Spleen (tissue), 11 donors: ENCODE measurements around the gene MDGA2. TPM values are rescaled to one million over a fixed set of nuclear protein-coding genes. Genes with fewer than 3 reads are reported as not detected.

Experiments
- DNase-seq: peaks from one replicate; pipeline ENCODE4 v3.0.0-alpha.2; 2020
- H3K27ac ChIP-seq, 8 donors: fragments of 200-600 bp; sonication (generic) in 7 of 8; 1 replicate in 4 of 8; 2 replicates in 4 of 8; pipeline versions ENCODE4 v1.5.0 to v1.8.0; 2016 to 2021; ENCODE audit warnings: inconsistent platforms in 4 of 8, mild to moderate bottlenecking in 4 of 8, moderate library complexity in 1 of 8
- H3K27me3 ChIP-seq, 7 donors: fragments of 200-600 bp; sonication (generic) in 6 of 7; replicated peaks in 1 of 7; 1 replicate in 4 of 7; 2 replicates in 3 of 7; pipeline versions ENCODE4 v1.5.0 to v1.8.0; 2016 to 2021; ENCODE audit warnings: inconsistent platforms in 3 of 7, mild to moderate bottlenecking in 1 of 7
- H3K36me3 ChIP-seq, 6 donors: fragments of 200-600 bp; sonication (generic) in 5 of 6; 1 replicate in 4 of 6; 2 replicates in 2 of 6; pipeline versions ENCODE4 v1.5.0 to v1.8.0; 2016 to 2021; ENCODE audit warnings: inconsistent platforms in 2 of 6
- H3K4me1 ChIP-seq, 6 donors: fragments of 200-600 bp; sonication (generic) in 5 of 6; 1 replicate in 3 of 6; 2 replicates in 3 of 6; pipeline versions ENCODE4 v1.5.0 to v1.8.0; 2016 to 2021; ENCODE audit warnings: inconsistent platforms in 3 of 6
- H3K4me3 ChIP-seq, 8 donors: fragments of 200-600 bp; sonication (generic) in 7 of 8; 1 replicate in 4 of 8; 2 replicates in 4 of 8; pipeline versions ENCODE4 v1.5.0 to v1.8.0; 2016 to 2021; ENCODE audit warnings: inconsistent platforms in 4 of 8, mild to moderate bottlenecking in 4 of 8, moderate library complexity in 2 of 8
- H3K9me3 ChIP-seq, 8 donors: fragments of 200-600 bp; sonication (generic) in 7 of 8; 1 replicate in 4 of 8; 2 replicates in 4 of 8; pipeline versions ENCODE4 v1.5.0 to v1.8.0; 2016 to 2021; ENCODE audit warnings: inconsistent platforms in 4 of 8
- POLR2A ChIP-seq, 3 donors: fragments of 450-650 bp; IDR thresholded peaks; one replicate each; pipeline ENCODE4 v1.5.1; 2017; ENCODE audit warnings: antibody characterized with exemption in 3 of 3, mild to moderate bottlenecking in 1 of 3
- POLR2AphosphoS5 ChIP-seq, 3 donors: sonication (generic); formaldehyde crosslinking; IDR thresholded peaks; one replicate each; pipeline ENCODE4 v1.5.1; 2017; ENCODE audit warnings: antibody characterized with exemption in 3 of 3
- WGBS, 5 donors: extraction: QIAGEN DNeasy Blood & Tissue Kit in 3 of 5; methylation state at CpG; one replicate each; pipeline versions ENCODE4 v1.1.5 to v1.1.7; 2013 to 2018; 5-methylcytosine and 5-hydroxymethylcytosine counted together
- intact Hi-C: fragments of 100-400 bp; cut with DNase I; formaldehyde crosslinking; loops from one replicate; pipeline ENCODE4 v1.15.0; 2023; ENCODE audit warnings: low total_unique reads
- polyA plus RNA-seq, 3 donors: library from polyadenylated mRNA; stranded (reverse); fragments of 200-250 nt; gene quantifications; one replicate each; pipeline ENCODE4 v1.2.1, GENCODE V29; 2013
- total RNA-seq, 7 donors: library from RNA; depleted of rRNA in 3 of 7; stranded (reverse); fragments of >200 nt in 3 of 7; fragmentation: NEBNext Ultra II Directional in 4 of 7; extraction: Animal tissue kit (Norgen Biotek cat#: 25700) in 4 of 7; gene quantifications; one replicate each; pipeline versions ENCODE4 v1.1.0 to v1.2.1, GENCODE V29; 2016 to 2021
- TF ChIP-seq, protein P1 (sequence below), 11 experiments: fragments of 200-600 bp in 7 of 11; fragments of 450-650 bp in 4 of 11; sonication (generic) in 4 of 11; IDR thresholded peaks in 8 of 11; conservative IDR thresholded peaks in 3 of 11; 1 replicate in 7 of 11; 2 replicates in 4 of 11; pipeline versions ENCODE4 v1.4.0 to v1.8.0; 2016 to 2021; ENCODE audit warnings: antibody characterized with exemption in 11 of 11, inconsistent platforms in 4 of 11, mild to moderate bottlenecking in 1 of 11
- donor health status: healthy with polysubstance abuse.
- donor health status: DM: no; HTN: no; CAD: no; lungs with moderate emphysema.
- donor health status: DM: no; HTN: no; CAD: no.
- donor health status: Bipolar disorder and iron deficiency.
- donor health status: healthy.
- donor health status: DM: no; HTN: no; CAD: no.
- donor health status: DM: yes; HTN: yes; CAD: no.

MDGA2 gene
- total and polyA plus RNA-seq, 10 donors: 0.06 to 0.26 (median 0.07) TPM; not detected in 7

DNA sequence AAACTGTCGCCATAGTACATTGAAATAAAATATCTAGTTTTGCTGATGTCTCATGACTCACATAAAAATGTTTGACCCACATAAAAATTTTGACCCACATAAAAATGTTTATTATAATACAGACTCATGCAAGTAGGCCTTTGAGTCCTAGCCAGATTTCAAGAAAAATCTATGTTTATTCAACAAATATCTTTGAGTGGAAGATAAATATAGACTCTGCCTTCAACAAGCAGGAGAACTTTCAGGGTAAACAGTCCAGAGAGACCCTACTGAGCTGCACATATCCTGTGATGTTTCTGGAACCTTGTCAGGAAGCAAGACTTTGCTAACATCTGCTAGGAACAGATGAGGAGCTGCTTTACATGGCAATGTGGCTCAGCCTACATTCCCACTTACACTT lies 283.1 kb downstream of the MDGA2 start:
- Histone ChIP-seq H3K4me1 (no peaks in the 10 kb centered on the region), H3K9me3 (peaks cover 0 to 5% (median 0%) of the 10 kb centered on the region in 8 donors), H3K27ac (no peak overlapping the region), H3K36me3 (no peaks in the 10 kb centered on the region), H3K27me3 (no peaks in the 10 kb centered on the region), H3K4me3 (no peak overlapping the region)
- no peak for DNase-seq
- intact Hi-C loops: no loop called here
- WGBS, 5 donors: 71 to 90% (median 82%) methylated on average over 1 of the region's 1 CpG
- TF ChIP-seq POLR2AphosphoS5 (IDR thresholded peaks at IDR 0.05) (no peak), POLR2A (IDR thresholded peaks at IDR 0.05) (no peak)
- TF ChIP-seq, protein P1, sequence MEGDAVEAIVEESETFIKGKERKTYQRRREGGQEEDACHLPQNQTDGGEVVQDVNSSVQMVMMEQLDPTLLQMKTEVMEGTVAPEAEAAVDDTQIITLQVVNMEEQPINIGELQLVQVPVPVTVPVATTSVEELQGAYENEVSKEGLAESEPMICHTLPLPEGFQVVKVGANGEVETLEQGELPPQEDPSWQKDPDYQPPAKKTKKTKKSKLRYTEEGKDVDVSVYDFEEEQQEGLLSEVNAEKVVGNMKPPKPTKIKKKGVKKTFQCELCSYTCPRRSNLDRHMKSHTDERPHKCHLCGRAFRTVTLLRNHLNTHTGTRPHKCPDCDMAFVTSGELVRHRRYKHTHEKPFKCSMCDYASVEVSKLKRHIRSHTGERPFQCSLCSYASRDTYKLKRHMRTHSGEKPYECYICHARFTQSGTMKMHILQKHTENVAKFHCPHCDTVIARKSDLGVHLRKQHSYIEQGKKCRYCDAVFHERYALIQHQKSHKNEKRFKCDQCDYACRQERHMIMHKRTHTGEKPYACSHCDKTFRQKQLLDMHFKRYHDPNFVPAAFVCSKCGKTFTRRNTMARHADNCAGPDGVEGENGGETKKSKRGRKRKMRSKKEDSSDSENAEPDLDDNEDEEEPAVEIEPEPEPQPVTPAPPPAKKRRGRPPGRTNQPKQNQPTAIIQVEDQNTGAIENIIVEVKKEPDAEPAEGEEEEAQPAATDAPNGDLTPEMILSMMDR (IDR thresholded peaks at IDR 0.05 in 8 of 11, conservative IDR thresholded peaks at IDR 0.05 in 3 of 11): no peak

DNA sequence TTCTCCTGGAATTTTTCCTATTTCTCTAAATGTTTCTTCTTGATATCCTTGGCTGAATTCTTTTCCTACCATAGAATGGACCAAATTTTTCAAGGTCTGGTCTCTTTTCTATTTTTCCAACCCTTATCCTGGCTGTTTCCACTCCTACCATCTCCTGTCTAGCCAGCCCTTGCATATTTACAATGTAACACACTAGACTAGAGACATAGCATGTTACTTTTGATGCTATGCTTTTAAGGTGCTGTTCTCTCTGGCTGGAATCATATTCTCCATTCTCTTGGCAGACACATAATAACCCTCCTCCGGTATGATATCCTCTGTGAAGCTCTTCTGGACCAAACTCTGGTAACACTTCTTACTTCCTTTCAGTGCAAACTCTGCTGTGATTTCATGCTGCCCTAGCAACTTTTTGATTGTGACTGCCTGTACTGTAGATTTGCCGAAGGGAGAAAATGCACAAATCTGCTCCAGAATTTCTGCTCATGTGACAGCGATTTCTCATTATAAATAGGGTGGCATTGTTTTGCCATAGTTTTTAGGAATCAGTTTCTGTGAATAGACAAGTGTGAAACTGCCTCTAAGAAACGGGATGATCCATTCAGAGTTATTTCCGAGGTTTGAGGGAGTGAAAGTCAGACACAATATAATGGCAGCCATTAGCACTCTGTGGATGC lies 284.4 kb downstream of the MDGA2 start:
- intact Hi-C loops: no loop called here
- Histone ChIP-seq H3K27ac (no peak overlapping the region), H3K9me3 (no peaks in the 10 kb centered on the region), H3K36me3 (no peaks in the 10 kb centered on the region), H3K4me1 (no peaks in the 10 kb centered on the region), H3K27me3 (no peaks in the 10 kb centered on the region), H3K4me3 (no peak overlapping the region)
- no peak for TF ChIP-seq POLR2A (IDR thresholded peaks at IDR 0.05)
- TF ChIP-seq POLR2AphosphoS5 (IDR thresholded peaks at IDR 0.05): no peak
- TF ChIP-seq, protein P1 (IDR thresholded peaks at IDR 0.05 in 8 of 11, conservative IDR thresholded peaks at IDR 0.05 in 3 of 11): no peak
- 73 to 87% (median 82%) methylated on average over 5 of the region's 5 CpGs for WGBS, 5 donors
- DNase-seq: no peak

- Histone ChIP-seq H3K36me3 (no peaks in the 10 kb centered on the region), H3K27me3 (no peaks in the 10 kb centered on the region), H3K4me1 (no peaks in the 10 kb centered on the region), H3K4me3 (no peak overlapping the region), H3K27ac (no peak overlapping the region), H3K9me3 (no peaks in the 10 kb centered on the region)
- TF ChIP-seq, protein P1 (IDR thresholded peaks at IDR 0.05 in 8 of 11, conservative IDR thresholded peaks at IDR 0.05 in 3 of 11): no peak
- intact Hi-C loops: no loop called here
- no peak for DNase-seq
- 37 to 69% (median 58%) methylated on average over 1 of the region's 1 CpG for WGBS, 5 donors
Measured at GRCh38 chr14:47389535-47389934, 285.9 kb downstream of the MDGA2 start.

DNA sequence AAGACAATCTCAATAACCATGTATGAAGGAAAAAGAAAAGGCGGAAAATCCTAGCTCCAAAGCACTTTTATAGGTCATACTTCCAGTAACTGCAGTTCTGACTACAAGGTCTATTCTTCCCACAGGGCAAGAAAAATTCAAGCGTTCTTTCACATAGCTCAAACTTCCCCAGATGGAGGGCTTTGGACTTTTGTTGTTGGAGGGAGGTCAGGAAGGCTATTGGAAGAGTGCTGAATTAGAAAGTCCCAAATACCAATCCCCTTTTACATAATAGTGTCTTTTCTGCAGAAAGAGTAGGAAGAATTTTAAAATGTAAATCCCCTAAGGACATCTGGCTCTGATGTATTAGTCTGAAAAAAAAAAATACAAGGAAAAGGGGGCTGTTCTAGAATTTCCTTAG lies 309.4 kb downstream of the MDGA2 start:
- no peaks in the 10 kb centered on the region for H3K4me1 ChIP-seq
- intact Hi-C loops: no loop called here

More for the DNA sequence above, 309.4 kb downstream of the MDGA2 start:
- Histone ChIP-seq H3K9me3 (no peaks in the 10 kb centered on the region), H3K4me3 (no peak overlapping the region), H3K36me3 (no peaks in the 10 kb centered on the region), H3K27me3 (no peaks in the 10 kb centered on the region), H3K27ac (no peak overlapping the region)
- TF ChIP-seq, protein P1 (IDR thresholded peaks at IDR 0.05 in 8 of 11, conservative IDR thresholded peaks at IDR 0.05 in 3 of 11): no peak
- TF ChIP-seq POLR2AphosphoS5 (IDR thresholded peaks at IDR 0.05) (no peak), POLR2A (IDR thresholded peaks at IDR 0.05) (no peak)
- no peak for DNase-seq
- WGBS, 5 donors: 70 to 84% (median 78%) methylated on average over 2 of the region's 2 CpGs
